HUES64 (cell line): ENCODE data around the gene PPP2R5E.

Source experiments
- H3K27ac ChIP-seq: 2 replicates; pipeline ENCODE4 v1.7.0; 2013; ENCODE audit warnings: low read depth, low read length, inconsistent platforms
- H3K27me3 ChIP-seq: 2 replicates; pipeline ENCODE4 v1.6.1; 2013; ENCODE audit warnings: mild to moderate bottlenecking, low read length; ENCODE audit not compliant: insufficient read depth
- H3K36me3 ChIP-seq: 2 replicates; pipeline ENCODE4 v1.6.1; 2013; ENCODE audit warnings: mild to moderate bottlenecking, low read length; ENCODE audit not compliant: insufficient read depth
- H3K4me1 ChIP-seq: 2 replicates; pipeline ENCODE4 v1.6.1; 2013; ENCODE audit warnings: mild to moderate bottlenecking, low read length, moderate library complexity; ENCODE audit not compliant: insufficient read depth
- H3K4me3 ChIP-seq: 2 replicates; pipeline ENCODE4 v1.5.1; 2013; ENCODE audit warnings: mild to moderate bottlenecking, low read length, moderate library complexity
- H3K9ac ChIP-seq: 2 replicates; pipeline ENCODE4 v1.6.1; 2013; ENCODE audit warnings: mild to moderate bottlenecking, low read depth, low read length
- H3K9me3 ChIP-seq: 2 replicates; pipeline ENCODE4 v1.6.1; 2013; ENCODE audit warnings: low read depth, low read length; ENCODE audit not compliant: insufficient read depth
- WGBS: fragments of 150-250, 120-280 bp; methylation state at CpG from one replicate; pipeline ENCODE4 v1.1.7; 2013; ENCODE audit warnings: missing lambda C conversion rate; 5-methylcytosine and 5-hydroxymethylcytosine counted together

The PPP2R5E gene

GRCh38 chr14:63492391-63492790, 50.8 kb downstream of the PPP2R5E start:
- Histone ChIP-seq H3K36me3 (no peaks in the 10 kb centered on the region), H3K27me3 (no peaks in the 10 kb centered on the region), H3K4me3 (no peak overlapping the region), H3K27ac (0 out of 2 replicates have a peak overlapping the region, but pooled peaks have one; percentile 33), H3K9ac (no peak overlapping the region), H3K4me1 (peaks cover 23% of the 10 kb centered on the region), H3K9me3 (no peaks in the 10 kb centered on the region)

DNA sequence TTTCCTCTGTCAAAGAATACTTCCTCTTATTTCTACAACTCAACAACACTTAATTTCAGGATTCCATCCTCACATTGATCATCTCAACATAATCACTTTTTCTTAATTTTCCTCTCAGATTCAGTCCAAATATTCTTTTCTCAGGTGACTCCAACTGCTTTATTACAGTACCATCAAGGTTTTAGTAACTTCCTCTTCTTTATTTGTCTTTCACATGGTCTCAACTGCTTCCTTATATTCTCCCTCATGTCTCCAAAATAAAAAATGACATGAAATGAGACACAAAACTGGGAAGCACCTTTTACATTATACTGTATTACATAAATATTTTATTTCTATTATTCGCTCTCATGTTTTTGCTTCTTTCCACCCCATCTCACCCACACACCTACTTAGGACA, 55.5 kb downstream of the PPP2R5E start:
- Histone ChIP-seq H3K36me3 (no peaks in the 10 kb centered on the region), H3K4me1 (peaks cover 19% of the 10 kb centered on the region), H3K9me3 (no peaks in the 10 kb centered on the region), H3K9ac (no peak overlapping the region), H3K27ac (no peak overlapping the region), H3K4me3 (no peak overlapping the region), H3K27me3 (no peaks in the 10 kb centered on the region)
- WGBS: 80% methylated on average over 1 of the region's 1 CpG

DNA sequence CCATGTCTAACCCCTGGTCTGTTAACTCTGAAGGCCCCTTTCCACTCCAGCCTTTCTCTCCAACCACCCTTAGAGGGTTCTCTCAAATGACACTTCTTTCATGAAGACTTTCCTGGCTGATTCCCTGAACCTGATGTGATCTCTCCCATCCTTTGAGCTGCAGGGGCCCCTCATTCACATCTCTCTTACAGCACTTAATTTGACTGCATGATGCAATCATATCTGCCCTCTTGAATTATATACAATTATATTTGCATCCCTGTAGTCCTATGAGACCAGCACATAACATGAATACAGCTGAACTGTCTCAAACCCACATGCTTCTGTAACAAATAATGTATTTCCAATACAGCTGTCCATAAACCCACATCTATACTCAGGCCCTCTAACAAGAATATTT, 56.4 kb downstream of the PPP2R5E start:
- Histone ChIP-seq H3K9ac (no peak overlapping the region), H3K9me3 (no peaks in the 10 kb centered on the region), H3K27ac (no peak overlapping the region), H3K4me3 (no peak overlapping the region), H3K36me3 (no peaks in the 10 kb centered on the region), H3K27me3 (no peaks in the 10 kb centered on the region), H3K4me1 (peaks cover 10% of the 10 kb centered on the region)

DNA sequence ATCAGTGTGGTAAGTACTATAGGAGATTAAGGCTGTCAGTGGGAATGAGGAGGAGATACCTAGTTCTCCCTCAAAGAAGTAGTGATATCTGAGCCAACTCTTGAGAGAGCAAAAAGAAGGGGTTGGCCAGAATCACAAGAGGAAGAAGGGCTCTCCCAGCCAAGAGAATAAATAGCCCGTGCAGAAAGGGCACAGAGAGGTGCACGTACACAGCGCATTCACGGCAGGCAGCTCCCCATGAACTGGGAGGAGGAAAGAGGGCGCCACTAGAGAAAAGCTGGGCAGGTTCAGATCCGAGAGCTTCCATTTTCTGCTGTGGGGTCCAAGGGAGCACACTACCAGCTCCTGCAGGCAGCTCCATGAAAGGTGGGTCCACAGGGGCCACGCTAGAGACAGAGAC, 59.9 kb downstream of the PPP2R5E start:
- H3K9me3 ChIP-seq: no peaks in the 10 kb centered on the region
- no peak overlapping the region for H3K9ac ChIP-seq
- no peaks in the 10 kb centered on the region for H3K27me3 ChIP-seq
- H3K4me3 ChIP-seq: no peak overlapping the region
- 95% methylated on average over 7 of the region's 7 CpGs for WGBS
- H3K4me1 ChIP-seq: peaks cover 16% of the 10 kb centered on the region
- no peaks in the 10 kb centered on the region for H3K36me3 ChIP-seq
- H3K27ac ChIP-seq: no peak overlapping the region

DNA sequence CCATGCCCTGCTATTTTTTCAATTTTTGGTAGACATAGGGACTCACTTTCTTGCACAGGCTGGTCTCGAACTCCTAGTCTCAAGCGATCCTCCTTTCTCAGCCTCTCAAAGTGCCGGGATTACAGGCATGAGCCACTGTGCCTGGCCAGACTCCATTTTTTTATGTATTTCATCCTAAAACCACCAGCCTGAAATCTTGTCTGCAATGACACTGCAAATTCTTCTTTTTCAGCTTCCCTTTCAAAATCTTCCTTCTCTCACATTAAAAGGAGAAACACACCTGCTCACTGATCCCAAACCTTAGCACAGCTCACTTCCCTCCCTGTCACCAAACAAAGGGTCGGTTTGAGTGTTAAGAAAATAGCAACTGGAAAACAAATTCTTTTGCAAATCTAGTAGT, 62.6 kb downstream of the PPP2R5E start:
- 94% methylated on average over 4 of the region's 4 CpGs for WGBS
- no peaks in the 10 kb centered on the region for H3K9me3 ChIP-seq
- H3K27me3 ChIP-seq: no peaks in the 10 kb centered on the region
- no peak overlapping the region for H3K9ac ChIP-seq
- H3K4me3 ChIP-seq: no peak overlapping the region
- H3K36me3 ChIP-seq: no peaks in the 10 kb centered on the region
- peaks cover 9% of the 10 kb centered on the region for H3K4me1 ChIP-seq
- no peak overlapping the region for H3K27ac ChIP-seq

DNA sequence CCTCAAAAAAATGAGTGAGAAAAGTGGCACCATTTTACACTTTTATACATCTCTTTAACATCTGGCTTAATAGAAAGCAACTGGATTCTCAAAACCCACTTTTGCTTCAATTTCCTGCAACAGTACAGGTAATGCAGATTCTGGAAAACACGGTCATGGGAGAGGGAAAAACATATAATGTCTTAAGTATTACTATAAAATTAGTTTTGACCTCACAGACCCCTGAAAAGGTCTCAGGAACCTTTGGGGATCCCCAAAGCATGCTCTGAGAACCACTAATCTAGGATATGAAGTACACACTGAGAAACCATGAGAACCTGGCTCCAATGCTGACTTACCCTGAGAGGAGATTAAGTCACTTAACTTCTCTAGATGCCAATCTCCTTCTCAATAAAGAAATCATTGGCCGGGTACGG, 64.7 kb downstream of the PPP2R5E start:
- Histone ChIP-seq H3K9me3 (no peaks in the 10 kb centered on the region), H3K4me3 (no peak overlapping the region), H3K9ac (no peak overlapping the region), H3K36me3 (no peaks in the 10 kb centered on the region), H3K4me1 (peaks cover 18% of the 10 kb centered on the region), H3K27me3 (no peaks in the 10 kb centered on the region), H3K27ac (no peak overlapping the region)
- 90% methylated on average over 2 of the region's 3 CpGs for WGBS

DNA sequence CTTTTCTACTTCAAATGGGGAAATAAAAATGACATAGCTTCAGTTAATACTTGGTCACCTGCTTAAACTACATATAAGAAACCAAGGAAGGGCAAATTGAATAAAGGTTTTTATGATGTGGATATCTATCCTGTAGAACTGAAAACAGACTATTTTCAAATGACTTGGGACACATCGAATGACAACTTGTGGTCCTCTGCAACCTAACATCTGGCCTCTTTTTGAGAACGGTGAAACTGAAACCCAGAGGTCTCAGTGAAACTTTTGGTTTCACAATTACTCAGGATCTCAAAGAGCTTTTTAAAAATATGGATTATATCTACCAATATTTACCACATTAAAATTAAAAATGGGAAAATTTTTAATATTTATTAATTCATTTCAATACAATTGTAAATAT, 65.2 kb downstream of the PPP2R5E start:
- no peak overlapping the region for H3K4me3 ChIP-seq
- H3K9ac ChIP-seq: no peak overlapping the region
- H3K4me1 ChIP-seq: peaks cover 23% of the 10 kb centered on the region
- H3K27me3 ChIP-seq: no peaks in the 10 kb centered on the region
- no peaks in the 10 kb centered on the region for H3K36me3 ChIP-seq
- H3K27ac ChIP-seq: no peak overlapping the region
- H3K9me3 ChIP-seq: no peaks in the 10 kb centered on the region
- 95% methylated on average over 2 of the region's 2 CpGs for WGBS

- H3K4me1 ChIP-seq: peaks cover 27% of the 10 kb centered on the region
These were observed 65.6 kb downstream of the PPP2R5E start for GRCh38 chr14:63477556-63477955.

DNA sequence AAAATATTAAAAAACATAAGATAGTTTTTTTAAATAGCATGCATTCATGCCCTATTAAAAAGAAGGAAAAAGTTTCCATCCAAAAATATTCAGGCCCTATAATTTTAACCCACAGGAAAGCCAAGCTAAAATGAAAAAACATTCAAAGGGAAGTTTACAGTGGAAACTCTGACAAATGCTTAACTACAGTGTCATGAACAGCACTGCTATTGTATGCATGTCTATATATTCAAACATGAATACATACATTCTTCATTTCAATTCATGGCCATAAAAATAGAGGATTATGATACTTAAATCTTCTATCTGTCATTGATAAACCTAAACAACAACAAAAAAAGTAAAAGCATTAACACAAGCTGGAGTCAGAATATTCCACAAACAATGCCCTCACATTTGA, 67.4 kb downstream of the PPP2R5E start:
- Histone ChIP-seq H3K27ac (no peak overlapping the region), H3K27me3 (no peaks in the 10 kb centered on the region), H3K4me1 (peaks cover 37% of the 10 kb centered on the region), H3K9me3 (no peaks in the 10 kb centered on the region), H3K9ac (no peak overlapping the region), H3K36me3 (no peaks in the 10 kb centered on the region), H3K4me3 (no peak overlapping the region)

More at GRCh38 chr14:63477556-63477955, 65.6 kb downstream of the PPP2R5E start:
- Histone ChIP-seq H3K9me3 (no peaks in the 10 kb centered on the region), H3K27me3 (no peaks in the 10 kb centered on the region), H3K4me3 (no peak overlapping the region), H3K36me3 (no peaks in the 10 kb centered on the region), H3K9ac (no peak overlapping the region), H3K27ac (no peak overlapping the region)
- WGBS: 100% methylated on average over 1 of the region's 1 CpG

- no peak overlapping the region for H3K4me3 ChIP-seq
- H3K27me3 ChIP-seq: no peaks in the 10 kb centered on the region
- no peak overlapping the region for H3K27ac ChIP-seq
- H3K9me3 ChIP-seq: no peaks in the 10 kb centered on the region
- H3K36me3 ChIP-seq: no peaks in the 10 kb centered on the region
- WGBS: 95% methylated on average over 3 of the region's 3 CpGs
- H3K9ac ChIP-seq: no peak overlapping the region
- peaks cover 36% of the 10 kb centered on the region for H3K4me1 ChIP-seq
These were observed 68.3 kb downstream of the PPP2R5E start for GRCh38 chr14:63474844-63475243.

- Histone ChIP-seq H3K9me3 (no peaks in the 10 kb centered on the region), H3K9ac (no peak overlapping the region), H3K4me3 (no peak overlapping the region), H3K27me3 (no peaks in the 10 kb centered on the region), H3K4me1 (peaks cover 29% of the 10 kb centered on the region), H3K27ac (peak overlapping the region; percentile 24; the same call in 1 of the 2 replicates), H3K36me3 (no peaks in the 10 kb centered on the region)
- 93% methylated on average over 3 of the region's 3 CpGs for whole genome bisulfite sequencing
These were observed 69.1 kb downstream of the PPP2R5E start for GRCh38 chr14:63474111-63474510.
